NCI-H2227 treated with DMSO at 0.1 percent for 48 hours (cell line): ENCODE measurements around the gene DNAAF5.

Experiments used
- DNase-seq: peaks from one replicate; lab custom pipeline; 2025; lab: John Stamatoyannopoulos, UW

Gene DNAAF5

GRCh38 chr7:768881-769504 lies 42.5 kb downstream of the DNAAF5 start:
- no peak for DNase-seq

DNA sequence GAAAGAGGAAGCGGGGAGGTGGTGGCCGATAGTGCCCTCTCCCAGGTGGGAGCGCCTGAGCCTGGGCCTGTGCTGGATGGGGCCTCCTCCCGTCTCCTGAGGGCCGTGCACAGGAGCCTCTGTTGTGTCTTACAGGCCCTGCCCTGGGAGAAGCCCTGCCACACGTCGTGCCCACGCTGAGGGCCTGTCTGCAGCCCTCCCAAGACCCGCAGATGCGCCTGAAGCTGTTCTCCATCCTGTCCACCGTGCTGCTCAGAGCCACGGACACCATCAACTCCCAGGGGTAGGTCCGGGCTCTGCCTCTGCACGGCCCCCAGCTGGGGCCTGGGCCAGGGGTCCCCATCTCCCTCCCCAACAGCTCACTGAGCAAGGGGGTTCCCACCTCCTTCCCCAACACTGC lies 43.8 kb downstream of the DNAAF5 start:
- no peak for DNase-seq

GRCh38 chr7:770741-771166 lies 44.3 kb downstream of the DNAAF5 start:
- DNase-seq = no peak

DNA sequence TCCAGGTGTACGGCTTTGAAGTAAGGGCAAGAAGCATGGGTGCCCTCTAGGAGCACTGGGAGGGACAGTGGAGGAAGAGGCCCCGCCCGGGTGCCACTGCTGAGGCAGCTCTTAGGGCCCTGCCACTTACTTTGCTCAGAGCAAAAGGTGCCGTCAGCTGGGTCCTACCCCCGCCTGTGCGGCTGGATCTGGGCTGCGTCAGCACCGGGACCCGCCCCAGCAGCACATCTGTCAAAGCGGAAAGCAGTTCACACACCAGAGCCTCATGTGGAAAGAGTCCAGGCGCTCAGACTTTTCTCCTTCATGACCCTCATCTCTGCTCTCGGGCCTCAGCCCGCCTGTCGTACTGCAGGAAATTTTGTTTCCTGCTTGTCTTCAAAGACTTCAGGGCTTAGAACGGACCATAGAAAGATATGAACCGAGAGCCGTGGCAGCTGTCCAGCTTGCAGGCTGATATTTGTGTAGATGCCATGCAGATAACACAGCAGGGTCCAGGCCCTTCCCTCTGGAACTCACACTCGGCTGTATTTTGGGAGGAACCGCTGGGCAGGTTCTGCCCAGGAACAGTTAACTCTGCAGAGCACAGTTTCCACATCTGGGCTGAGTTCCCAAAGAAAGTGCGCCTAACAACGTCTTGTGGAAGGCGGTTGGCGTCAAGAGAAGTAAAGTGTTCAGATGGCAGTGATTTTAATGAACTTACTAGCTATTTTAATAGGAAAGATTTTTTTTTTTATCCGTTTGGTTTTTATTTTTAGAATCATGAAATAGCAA lies 44.9 kb downstream of the DNAAF5 start:
- DNase-seq = no peak

DNA sequence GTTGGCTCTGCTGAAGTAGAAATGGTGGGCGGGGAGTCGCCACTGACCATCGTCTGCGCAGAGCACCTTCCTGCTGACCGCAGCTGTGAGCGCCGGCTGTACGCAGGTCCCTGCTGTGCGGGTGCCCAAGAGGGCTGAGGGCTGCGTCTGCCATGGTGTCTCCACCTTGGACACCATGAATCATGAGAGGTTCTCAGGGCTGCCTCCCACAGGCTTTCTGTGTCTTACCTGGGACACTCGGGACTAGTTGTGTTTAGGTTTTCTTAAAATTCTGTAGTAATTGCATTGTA lies 45.5 kb downstream of the DNAAF5 start:
- no peak for DNase-seq

- no peak for DNase-seq
These were observed 45.9 kb downstream of the DNAAF5 start for GRCh38 chr7:772392-772791.

DNA sequence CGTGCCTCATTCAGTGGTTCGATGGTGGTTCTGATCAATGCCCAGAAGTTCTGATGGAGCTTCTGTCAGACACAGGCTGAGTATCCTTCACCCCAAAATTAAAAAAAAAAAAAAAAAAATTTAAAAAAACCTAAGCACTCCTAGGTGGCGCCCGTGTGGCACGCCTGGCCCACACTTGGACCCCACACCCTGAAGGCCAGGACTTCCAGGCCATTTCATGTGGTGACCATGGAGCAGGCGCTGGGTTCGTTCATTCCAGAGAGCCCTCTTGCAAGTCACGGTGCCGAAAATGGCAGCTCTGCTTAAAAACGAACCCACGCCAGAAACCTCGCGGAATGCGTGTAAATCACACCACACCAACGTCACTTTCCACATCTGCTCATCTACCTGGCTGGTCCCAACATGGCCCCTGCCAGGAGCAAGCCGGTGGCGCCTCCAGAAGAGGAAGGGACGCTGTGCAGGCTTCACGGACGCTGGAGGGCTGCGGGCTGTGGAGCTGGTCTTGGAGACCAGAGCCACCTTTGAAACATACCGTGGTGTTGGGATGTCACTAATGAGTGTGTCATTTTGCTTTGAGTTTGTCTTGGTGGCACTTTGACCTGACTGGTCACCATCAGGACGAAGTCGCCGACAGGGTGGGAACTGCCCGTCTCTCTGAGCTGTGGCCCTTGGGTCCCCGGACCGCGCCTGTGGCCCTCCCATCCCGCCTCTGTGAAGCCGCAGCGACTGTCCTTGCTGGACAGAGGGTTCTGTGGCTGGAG lies 46.5 kb downstream of the DNAAF5 start:
- no peak for DNase-seq

DNA sequence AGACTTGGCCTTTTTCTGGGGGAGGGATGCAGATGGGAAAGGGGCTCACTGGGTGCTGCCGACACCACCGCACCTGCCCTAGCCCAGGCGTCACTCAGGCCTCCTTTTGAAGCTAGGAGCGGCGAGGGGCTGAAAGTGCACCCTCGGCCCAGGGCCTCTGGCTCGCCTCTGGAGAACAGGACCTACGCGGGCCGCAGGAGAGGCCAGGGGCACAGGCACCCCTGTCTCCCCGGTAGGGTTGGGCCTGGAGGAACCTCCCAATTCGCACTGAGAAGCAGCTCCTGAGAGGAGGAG lies 47.1 kb downstream of the DNAAF5 start:
- DNase-seq = no peak

- no peak for DNase-seq
These were observed 47.9 kb downstream of the DNAAF5 start for GRCh38 chr7:774161-775109.

GRCh38 chr7:776381-776780 lies 49.9 kb downstream of the DNAAF5 start:
- DNase-seq = no peak

GRCh38 chr7:776992-777727 lies 50.7 kb downstream of the DNAAF5 start:
- DNase-seq = no peak

DNA sequence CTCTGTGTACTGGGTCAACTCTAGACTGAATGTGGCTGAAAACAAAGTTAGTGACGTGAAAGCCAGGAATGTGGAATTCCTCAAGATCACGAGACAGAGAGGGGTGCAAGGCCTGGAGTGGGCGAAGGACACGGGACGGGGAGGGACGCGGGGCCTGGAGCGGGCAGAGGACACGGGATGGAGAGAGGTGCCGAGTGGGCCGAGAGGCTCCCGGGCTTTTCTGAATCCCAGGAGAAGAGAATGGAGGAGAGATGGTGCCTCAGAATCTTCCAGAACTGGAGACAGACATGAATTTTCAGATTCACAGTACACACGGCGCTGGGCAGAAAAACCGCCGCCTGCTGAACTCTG lies 51.2 kb downstream of the DNAAF5 start:
- no peak for DNase-seq

- DNase-seq = no peak
These were observed 51.9 kb downstream of the DNAAF5 start for GRCh38 chr7:778271-778967.

GRCh38 chr7:778968-779451 lies 52.5 kb downstream of the DNAAF5 start:
- no peak for DNase-seq

DNA sequence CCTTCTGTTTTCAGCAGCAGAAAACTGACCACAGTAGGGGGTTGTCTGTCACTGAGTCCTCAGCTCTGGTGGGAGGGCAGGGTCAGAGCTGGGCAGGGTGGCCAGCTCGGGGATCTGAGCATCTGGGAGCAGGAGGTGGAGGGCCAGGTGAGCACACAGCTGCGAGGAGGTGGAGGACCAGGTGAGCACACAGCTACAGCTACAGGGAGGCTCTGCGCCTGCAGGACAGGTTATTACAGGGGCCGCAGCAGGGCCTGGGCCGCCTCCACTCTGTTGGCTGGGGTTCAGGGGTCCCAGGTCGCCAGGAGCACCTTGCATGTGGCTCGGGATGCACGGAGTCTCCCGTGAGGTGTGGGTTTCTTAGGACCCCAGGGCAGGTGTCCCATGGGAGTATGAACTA lies 53.0 kb downstream of the DNAAF5 start:
- no peak for DNase-seq

GRCh38 chr7:780081-780480 lies 53.6 kb downstream of the DNAAF5 start:
- no peak for DNase-seq

DNA sequence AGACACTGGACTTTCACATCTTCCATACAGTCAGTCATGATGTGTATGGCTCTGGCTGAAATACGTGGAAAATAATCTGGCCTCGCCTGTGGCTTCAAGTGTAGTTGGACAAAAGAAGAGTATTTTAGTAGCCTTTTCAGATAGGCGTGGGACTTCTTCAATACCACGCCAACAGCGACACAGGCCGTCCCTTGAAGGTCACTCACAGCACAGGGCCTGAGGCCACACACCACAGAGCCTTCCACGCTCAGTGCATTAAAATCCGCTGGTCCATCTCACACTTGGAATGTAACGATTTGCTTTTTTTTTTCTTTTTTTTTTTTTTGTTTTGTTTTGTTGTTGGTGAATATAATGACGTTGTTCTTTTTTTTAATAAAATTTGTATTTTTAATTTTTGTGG lies 54.0 kb downstream of the DNAAF5 start:
- no peak for DNase-seq

DNA sequence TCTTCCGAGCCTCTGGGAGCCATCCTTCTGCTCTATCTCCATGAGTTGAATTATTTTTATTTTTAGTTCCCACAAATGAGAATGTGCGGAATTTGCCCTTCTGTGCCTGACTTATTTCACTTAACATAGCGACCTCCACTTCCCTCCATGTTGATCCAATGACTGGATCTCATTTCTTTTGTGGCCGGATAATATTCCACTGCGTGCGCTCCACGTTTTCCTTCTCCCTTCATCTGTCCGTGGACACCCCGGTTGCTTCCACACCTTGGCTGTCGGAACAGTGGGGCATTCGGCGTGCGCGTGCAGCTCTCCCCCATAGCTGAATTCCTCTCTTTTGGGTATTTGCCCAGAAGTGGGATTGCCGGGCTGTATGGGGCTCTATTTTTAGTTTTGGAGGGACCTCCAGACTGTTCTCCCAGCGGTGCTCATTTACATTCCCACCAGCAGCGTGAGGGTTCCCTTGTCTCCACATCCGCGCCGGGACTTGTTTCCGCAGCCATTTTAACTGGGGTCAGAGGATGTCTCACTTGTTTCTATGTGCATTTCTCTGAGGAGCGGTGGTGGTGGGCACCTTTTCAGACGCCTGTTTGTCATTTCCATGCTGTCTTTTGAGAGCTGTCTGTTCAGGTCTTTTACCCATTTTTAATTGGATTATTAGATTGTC lies 54.8 kb downstream of the DNAAF5 start:
- DNase-seq = no peak

DNA sequence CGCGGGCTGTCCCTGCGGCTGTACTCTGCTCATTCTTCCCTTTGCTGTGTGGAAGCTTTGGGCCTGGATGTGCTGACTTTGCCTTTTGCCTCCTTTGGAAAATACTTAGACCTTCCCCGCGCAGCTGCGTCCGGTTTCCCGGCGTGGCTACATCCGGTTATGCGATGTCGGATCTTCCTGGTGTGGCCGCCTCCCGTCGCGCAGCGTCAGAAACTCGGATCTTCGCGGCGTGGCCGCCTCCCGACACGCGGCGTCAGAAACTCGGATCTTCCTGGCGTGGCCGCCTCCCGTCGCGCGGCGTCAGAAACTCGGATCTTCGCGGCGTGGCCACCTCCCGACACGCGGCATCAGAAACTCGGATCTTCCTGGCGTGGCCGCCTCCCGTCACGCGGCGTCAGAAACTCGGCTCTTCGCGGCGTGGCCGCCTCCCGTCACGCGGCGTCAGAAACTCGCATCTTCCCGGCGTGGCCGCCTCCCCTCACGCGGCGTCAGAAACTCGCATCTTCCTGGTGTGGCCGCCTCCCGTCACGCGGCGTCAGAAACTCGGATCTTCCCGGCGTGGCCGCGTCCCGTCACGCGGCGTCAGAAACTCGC lies 55.5 kb downstream of the DNAAF5 start:
- no peak for DNase-seq
